GM12875 (cell line): ENCODE measurements around the gene ATXN7L1.
"Not testable (repeated sequence)": the region's sequence is repeated elsewhere in the genome, so short reads cannot be mapped to it uniquely, and the experiment has no call there.

Source experiments
- H3K4me3 ChIP-seq: one replicate; pipeline ENCODE4 v1.5.1; 2011; ENCODE audit warnings: low read depth, low read length, control low read depth
- TF ChIP-seq, protein P1 (sequence below): IDR thresholded peaks from 2 replicates; pipeline ENCODE4 v1.5.1; 2011; ENCODE audit warnings: low read depth, mild to moderate bottlenecking, control low read depth, inconsistent platforms, low read length, moderate library complexity, borderline replicate concordance; ENCODE audit not compliant: insufficient read depth

ATXN7L1 gene

DNA sequence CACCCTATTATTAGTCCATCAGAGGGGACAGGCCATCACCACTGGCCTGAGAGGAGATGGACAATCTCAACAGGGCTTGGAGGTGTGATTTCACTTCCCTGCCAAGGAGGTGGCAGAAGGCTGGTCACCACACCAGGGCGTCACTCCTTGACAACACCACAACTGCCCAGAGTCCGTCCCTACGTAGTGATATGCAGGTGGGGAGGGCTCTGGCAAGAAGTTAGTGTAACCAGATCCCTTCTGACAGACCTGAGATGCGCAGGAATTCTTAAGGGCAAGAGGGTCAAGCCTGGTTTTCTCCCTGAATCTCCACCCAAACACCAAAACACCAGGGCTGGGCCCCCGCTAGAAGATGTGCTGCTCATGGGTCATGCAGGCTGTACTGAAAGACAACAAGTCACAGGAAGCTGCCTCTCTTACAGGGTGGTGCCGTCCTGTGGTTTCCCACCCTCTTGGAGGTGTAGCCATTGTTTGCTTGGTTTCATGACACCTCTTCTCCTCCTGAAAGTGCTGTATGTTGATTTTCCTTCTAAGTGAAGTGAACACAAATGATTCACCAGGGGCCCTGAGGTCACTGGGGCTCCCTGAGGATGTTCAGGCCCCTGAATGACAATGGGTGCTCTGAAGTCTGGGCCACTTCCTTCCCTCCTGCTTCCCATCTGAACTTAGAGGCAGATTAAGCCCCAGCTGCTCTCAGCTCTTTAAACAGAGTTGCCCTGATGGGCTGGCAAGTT, 27.1 kb downstream of the ATXN7L1 start:
- TF ChIP-seq, protein P1, sequence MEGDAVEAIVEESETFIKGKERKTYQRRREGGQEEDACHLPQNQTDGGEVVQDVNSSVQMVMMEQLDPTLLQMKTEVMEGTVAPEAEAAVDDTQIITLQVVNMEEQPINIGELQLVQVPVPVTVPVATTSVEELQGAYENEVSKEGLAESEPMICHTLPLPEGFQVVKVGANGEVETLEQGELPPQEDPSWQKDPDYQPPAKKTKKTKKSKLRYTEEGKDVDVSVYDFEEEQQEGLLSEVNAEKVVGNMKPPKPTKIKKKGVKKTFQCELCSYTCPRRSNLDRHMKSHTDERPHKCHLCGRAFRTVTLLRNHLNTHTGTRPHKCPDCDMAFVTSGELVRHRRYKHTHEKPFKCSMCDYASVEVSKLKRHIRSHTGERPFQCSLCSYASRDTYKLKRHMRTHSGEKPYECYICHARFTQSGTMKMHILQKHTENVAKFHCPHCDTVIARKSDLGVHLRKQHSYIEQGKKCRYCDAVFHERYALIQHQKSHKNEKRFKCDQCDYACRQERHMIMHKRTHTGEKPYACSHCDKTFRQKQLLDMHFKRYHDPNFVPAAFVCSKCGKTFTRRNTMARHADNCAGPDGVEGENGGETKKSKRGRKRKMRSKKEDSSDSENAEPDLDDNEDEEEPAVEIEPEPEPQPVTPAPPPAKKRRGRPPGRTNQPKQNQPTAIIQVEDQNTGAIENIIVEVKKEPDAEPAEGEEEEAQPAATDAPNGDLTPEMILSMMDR, result no peak

DNA sequence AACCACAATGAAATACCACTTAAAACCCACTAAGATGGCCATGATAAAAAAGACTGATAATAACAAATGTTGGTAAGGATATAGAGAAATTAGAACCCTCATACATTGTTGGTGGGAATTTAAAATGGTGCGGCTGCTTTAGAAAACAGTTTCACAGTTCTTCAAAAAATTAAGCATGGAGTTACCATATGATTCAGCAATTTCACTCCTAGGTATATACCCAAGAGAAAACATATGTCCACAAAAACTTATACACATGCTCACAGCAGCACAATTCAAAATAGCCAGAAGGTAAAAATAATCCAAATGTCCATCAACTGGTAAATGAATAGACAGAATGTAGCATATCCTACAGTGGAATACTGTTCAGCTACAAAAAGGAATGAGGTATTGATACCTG, 30.0 kb downstream of the ATXN7L1 start:
- TF ChIP-seq, protein P1, result no peak

More for the DNA sequence above, 27.1 kb downstream of the ATXN7L1 start:
- H3K4me3 ChIP-seq, result no peak overlapping the region

DNA sequence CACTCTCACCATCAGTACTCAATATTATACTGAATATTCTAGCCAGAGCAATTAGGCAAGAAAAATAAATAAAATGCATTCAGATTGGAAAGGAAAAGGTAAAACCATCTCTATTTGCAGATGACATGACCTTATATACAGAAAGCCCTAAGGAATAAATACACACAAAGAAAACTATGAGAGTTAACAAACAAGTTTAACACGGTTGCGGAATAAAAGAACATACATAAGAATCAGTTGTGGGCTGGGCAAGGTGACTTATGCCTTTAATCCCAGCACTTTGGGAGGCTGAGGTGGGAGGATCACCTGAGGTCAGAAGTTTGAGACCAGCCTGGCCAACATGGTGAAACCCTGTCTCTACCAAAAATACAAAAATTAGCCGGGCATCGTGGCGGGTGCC, 31.7 kb downstream of the ATXN7L1 start:
- not testable (repeated sequence) for H3K4me3 ChIP-seq

More for the DNA sequence above, 30.0 kb downstream of the ATXN7L1 start:
- H3K4me3 ChIP-seq, result no peak overlapping the region

DNA sequence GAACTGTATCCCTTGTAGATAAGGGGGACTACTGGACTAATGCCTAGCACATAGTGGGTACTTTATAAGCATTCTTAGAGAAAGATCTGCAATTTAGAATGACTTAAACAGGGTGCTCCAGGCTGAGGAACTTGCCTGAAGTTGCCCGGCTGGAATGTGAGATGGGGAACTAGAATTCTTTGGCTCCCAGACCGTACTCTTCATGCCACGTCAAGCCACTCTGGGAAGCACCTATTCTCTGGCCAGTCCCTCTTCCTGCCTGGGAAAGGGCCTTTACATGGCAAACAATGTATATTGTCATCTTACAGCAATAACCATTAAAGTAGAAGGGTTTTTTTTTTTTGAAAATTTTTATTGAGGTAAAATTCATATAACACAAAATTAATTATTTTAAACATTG, 34.5 kb downstream of the ATXN7L1 start:
- no peak overlapping the region for H3K4me3 ChIP-seq
- TF ChIP-seq, protein P1, result no peak

DNA sequence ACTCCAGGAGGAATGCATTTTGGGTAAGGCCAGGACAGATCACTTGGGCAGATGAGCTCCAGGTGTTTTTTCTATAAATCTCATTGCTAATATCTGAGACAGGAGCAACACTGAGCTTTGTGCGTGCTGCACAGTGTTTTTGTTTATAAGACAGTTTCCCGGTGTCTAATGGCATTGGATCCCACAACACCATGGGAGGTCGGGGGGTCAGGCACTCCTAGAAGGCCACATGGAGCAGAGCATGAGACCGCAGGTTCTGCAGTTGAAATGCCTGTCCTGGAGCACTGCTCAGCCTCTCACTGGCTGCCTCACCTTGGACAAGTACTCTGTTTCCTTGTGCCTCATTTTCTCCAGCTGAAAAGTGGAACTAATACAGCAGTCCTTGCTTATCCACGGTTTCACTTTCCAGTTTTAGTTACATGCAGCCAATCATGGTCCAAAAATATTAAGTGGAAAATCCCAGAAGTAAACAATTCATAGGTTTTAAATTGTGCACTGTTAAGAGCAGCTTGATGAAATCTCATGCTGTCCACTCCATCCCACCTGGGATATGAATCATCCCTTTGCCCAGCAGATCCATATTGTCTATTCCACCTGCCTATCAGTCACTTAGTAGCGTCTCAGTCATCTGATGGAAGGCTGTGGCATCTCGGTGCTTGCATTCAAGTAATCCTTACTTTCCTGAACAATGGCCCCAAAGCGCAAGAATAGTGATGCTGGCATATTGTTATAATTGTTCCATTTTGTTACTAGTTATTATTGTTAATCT, 35.2 kb downstream of the ATXN7L1 start:
- TF ChIP-seq, protein P1, result no peak
- H3K4me3 ChIP-seq, result no peak overlapping the region

DNA sequence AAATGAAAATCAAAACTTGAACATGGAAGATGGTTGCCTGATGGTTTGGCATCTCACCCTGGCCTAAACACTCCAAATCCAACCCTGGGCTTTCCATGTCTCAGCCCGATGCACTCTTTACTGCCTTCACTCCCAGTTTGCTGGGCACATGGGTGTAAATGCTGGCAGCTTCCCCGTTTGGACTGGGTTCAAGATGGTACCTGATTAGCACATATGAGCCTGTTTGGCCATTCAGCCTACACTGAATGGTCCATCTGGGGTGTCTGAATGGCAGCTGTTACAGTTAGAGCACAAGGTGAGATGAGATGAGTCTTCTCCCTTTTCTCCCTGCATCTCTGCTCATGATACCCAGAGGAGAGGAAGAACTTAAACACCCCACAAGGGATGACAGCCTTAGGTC, 37.1 kb downstream of the ATXN7L1 start:
- TF ChIP-seq, protein P1, result no peak

DNA sequence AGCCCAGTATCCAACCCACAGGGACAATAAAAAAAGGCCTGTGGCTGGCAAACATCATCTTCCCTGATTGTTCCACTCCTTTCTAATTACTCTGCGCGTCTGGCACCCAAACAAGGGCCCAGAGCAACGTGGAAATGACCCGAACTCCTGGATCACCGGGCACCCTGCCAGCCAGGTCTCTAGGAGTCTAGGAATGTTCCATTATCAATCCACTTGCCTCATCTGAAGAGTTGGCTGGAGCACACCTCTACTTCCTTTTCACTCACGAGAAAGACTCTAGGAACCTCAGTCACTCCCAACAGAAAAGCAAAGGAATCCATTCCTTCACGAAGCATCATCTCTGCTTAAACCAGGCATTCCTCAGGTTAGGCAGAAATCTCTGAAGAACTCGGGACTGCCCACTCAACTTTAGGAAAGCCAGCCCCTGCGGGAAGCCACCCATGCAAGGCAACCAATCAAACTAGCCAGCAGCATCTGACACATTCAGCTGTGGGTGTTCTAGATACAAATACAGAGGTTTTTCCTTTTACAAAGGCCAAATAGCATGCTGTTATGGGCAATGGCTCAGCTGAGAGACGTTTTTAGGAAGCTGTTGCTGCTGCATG, 37.7 kb downstream of the ATXN7L1 start:
- TF ChIP-seq, protein P1, result no peak
- H3K4me3 ChIP-seq, result no peak overlapping the region

More for the DNA sequence above, 37.1 kb downstream of the ATXN7L1 start:
- H3K4me3 ChIP-seq, result no peak overlapping the region
